Right ventricle myocardium superior (tissue), 1 donor: Measurements from ENCODE around the gene SGMS1. TPM values are rescaled to one million over a fixed set of nuclear protein-coding genes. Genes with fewer than 3 reads are reported as not detected.
A peak's percentile ranks its signal among the peaks of the same experiment; 100 is the strongest.

ENCODE experiments used
- ATAC-seq: fragments of 200-7000 bp; cut with Tn5 transposase; one replicate; pipeline ENCODE4 v1.9.1; 2020; ENCODE audit warnings: mild to moderate bottlenecking; ENCODE audit not compliant: poor library complexity
- DNase-seq: peaks from one replicate; pipeline ENCODE4 v3.0.0-alpha.2; 2020
- intact Hi-C: fragments of 100-400 bp; cut with DNase I; formaldehyde crosslinking; loops from one replicate; pipeline ENCODE4 v1.11.2; 2022
- total RNA-seq: library from RNA; stranded (reverse); fragmentation: NEBNext Ultra II Directional; extraction: Animal tissue kit (Norgen Biotek cat#: 25700); gene quantifications from one replicate; pipeline ENCODE4 v1.2.1, GENCODE V29; 2021
- donor health status: DM: no; HTN: yes; CAD: no; lungs with severe emphysema.

The SGMS1 gene
- total RNA-seq, 1 donor from 2014 or later, result 18.3 TPM

DNA sequence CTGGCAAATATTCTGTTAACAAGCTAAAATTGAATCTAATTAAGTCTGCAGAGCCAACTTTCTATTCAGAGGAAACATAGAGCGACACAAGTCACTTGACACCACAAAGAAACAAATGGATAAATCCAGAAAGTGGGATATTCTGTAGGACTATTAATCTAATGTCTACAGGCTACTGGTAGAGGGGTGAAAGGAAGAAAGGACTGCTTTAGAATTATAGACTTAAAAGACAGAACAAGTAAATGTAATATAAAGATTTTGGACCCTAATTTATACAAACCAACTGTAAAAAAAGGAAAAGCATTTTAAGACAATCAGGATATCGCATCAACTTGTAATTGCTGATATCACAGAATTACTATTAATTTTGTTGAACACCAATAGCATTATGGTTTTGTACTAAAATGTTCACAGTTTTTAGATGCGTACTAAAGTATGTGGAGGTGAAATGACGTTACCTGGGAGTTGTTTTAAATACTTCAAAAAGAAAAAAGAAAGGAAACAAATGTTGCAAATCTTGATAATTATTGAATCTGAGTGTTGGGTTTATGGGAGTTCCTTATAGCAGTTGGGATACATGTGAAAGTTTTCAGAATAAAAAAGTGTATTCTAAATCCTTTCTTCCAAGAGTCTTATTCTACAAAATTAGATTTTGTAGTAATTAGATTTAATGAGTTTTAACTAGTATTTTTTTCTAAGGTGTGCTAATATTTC lies 298.9 kb downstream of the SGMS1 start:
- intact Hi-C loops, result no loop called here
- ATAC-seq (no peak), DNase-seq (no peak)

DNA sequence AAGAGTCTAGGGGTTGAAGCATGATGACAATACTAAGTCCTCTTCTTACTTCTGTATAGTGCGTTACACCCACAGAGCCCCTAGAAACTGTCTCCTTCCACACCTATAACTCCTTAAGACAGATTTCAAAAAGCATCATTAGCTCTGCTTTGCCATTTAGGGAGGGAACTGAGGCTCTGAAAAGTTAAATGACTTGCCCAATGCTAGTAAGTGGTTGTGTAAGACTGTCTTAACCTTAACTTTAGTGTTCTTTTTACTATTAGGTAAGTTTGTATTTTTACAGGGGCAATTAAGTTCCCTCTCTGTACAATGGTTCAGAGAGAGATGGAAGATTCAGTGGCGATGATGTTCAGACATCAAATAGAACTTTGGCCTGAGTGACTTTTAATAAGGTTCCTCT lies 299.7 kb downstream of the SGMS1 start:
- intact Hi-C loops, result no loop called here
- no peak for DNase-seq
- ATAC-seq, result no peak

DNA sequence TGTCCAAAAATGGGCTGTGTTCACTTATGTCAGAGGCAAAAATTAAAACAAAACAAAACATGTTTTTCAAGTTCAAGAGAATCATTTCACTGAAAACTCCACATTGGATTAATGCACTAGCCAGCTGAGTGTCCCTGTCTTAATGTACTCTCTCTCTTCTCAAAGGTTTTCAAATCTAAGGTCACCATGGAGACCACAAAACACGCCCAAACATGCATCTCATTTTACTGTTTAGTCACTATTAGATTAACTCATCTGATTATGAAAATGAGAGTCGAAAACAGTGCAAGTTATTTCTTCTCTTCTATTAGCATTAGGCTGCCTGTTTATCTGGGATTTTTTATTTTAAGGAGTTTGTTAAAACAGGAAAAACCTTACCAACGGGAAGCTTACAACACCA lies 301.7 kb downstream of the SGMS1 start:
- DNase-seq (no peak), ATAC-seq (no peak)
- intact Hi-C loops, result no loop called here

DNA sequence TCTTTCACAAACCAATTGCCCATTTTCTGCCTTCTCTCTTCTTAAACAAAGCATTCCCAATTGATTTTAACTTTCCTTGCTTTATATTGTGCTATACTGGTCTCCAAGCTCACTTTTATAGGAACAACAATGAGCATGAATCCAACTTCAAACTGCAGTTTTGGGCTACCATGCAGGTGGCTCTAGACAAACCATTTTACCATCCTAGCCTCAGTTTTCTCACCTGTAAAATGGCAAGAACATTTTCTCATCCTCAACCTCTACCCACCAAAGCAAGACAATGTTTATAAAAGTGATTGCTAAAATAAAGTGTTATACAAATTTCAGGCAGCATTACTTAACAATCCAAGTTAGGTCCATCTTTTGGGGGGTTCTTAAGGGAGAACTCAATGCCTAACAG lies 305.6 kb downstream of the SGMS1 start:
- ATAC-seq, result no peak
- intact Hi-C loops, result no loop called here
- DNase-seq, result no peak

DNA sequence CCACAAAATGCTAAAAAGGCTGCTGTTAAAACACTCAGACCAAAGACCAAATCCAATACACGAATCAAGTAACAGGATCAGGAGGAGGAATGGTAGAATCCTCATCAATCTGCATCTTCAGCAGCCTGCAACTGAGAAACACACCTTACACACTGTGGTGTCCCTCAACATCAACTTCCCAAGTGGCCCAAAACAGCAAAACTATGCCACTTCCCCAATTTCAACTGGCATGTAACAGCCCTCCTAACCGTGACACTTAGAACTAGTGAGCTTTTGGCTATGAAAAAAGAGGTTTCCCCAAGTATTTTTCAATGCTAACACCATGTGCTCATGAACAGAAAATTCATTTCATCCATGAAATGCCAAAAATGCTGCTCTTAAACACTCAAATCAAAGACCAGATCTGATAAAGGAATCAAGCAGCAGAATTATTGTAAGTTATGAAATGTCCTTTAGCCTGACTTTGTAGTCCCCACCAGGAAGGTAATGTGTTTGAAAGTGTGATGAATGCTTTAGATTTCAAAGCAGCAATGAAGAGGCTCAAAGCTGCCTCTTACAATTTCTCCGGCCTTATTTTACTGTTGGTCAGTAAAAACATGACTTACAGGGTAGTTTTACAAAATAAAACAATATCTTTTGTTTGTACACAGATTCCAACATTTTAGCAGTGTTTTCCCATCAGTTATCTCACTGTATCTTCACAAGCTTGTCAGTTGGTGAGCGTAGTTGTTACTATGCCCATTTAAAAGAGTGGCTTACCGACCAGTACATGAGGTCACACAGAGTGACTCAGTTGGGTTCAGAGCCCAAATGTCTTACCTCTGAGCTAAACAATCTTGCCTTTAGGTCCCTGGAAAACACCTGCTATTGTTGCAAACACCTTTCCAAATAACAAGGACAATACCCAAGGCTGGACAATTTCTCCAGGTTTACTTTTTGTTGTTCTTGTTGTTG lies 306.8 kb downstream of the SGMS1 start:
- ATAC-seq (no peak), DNase-seq (no peak)
- intact Hi-C loops, result no loop called here

DNA sequence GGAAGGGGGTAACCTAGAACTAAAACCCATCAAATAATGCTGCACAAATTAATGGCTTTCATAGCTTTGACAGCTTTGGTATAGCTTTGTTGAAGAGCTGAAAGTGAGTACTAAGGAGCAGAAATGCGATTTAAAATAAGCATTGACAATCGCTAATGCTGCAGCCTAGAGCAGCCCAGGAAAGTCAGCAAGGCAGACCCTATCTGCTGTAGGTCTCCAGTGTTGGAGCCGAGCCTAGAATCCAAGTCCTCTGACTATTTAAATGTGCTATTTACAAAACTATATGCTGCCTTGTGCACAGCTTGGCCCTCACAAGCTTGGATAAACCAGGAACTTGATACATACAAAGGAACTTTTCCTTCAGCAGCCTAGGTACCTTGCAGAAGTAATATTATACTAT lies 307.6 kb downstream of the SGMS1 start:
- ATAC-seq, result peak; percentile 67
- intact Hi-C loops, result no loop called here
- no peak for DNase-seq

DNA sequence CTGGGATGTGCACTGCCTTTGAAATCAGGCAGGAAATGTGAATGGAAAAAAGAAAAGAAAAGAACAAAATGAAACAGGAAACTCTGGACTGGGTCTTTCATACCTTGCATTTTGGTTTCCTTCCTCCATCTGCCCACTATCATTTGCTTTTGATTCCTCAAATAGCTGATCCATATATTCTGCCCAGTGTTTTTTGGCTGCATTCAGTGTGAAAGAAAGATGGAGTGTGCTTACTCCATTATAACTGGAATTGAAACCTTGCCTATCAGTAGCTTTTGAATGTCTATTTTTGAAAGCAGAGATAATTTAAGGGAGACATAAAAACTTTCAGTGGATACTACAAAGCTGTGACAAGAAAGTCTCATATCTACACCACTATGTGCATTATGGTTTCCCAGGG lies 308.3 kb downstream of the SGMS1 start:
- intact Hi-C loops, result no loop called here
- DNase-seq (no peak), ATAC-seq (peak; percentile 47)

DNA sequence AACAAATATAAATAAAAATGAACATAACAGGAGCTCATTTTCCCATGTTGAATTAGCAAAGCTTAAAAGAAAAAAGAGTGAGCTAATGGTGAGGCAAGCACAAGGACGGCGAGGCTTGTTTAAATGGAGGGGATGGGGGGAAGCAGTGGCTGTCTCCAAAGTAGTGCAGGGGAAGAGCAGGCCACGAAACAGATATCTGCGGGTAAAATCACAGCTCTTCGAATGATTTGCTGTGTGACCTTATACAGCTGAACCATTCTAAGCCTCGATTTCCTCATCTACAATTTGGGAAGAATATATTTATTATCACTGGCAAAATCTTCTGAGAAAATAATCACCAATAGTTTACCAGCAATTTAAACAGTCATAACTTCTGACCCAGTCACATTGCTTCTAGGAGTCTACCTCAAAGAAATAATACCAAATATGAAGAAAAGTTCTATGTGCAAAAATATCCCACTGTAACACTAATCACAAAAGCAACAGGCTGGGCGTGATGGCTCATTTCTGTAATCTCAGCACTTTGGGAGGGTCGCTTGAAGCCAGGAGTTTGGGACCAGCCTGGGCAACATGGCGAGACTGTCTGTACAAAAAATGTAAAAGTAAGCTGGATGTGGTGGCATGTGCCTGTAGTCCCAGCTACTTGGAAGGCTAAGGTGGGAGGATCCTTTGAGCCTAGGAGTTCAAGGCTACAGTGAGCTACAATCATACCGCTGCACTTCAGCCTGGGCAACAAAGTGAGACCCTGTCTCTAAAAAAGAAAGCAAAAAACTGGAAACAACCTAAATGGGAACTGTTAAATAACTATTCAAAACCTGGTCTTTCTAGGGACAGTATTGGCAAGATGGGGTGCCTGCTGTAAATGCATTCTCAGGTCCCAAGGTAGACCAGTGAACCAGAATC lies 309.3 kb downstream of the SGMS1 start:
- no peak for ATAC-seq
- intact Hi-C loops, result no loop called here
- DNase-seq, result no peak

DNA sequence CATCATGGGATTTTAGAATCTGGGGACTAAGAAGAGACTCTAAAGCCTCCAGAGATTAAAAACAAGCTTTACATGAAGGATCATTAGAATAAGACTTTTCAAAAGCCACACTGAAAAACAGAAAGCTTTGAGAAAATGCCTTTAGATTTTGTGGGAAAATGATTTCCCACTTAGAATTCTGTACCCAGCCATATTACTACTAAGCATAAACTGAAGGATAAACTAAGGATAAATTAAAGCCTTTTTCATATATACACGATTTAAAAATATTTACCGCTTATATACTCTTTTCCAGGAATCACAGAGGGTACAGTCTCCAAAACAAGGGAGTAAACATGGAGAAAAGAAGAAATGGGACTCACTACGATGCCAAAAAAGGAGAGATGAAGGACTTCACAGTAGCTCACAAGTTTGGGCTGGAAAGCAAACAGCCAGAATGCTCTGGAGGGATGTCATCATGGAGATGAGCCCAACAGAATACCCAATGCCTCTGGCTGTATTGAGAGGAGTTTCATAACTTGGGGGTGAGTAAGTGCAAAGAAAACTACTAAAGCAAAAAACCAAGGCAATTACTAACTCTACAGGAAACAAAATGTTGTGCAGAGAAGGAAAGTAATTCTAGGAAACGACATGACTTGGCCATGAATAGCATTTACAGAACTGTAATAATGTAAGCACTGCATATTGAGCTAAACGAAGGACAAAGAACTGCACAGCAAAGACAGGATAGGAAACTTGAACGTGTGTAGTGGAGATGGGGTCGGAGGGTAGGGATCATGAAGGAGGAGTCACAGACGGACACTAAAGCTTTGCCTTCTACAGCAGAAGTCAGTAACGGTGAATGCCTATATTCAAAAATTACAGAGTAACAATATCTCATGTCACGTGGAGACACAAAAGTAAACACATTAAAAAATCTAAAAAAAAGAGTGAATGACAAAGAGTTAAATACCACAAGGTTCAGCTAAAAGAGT lies 311.0 kb downstream of the SGMS1 start:
- ATAC-seq (no peak), DNase-seq (no peak)
- intact Hi-C loops, result no loop called here

DNA sequence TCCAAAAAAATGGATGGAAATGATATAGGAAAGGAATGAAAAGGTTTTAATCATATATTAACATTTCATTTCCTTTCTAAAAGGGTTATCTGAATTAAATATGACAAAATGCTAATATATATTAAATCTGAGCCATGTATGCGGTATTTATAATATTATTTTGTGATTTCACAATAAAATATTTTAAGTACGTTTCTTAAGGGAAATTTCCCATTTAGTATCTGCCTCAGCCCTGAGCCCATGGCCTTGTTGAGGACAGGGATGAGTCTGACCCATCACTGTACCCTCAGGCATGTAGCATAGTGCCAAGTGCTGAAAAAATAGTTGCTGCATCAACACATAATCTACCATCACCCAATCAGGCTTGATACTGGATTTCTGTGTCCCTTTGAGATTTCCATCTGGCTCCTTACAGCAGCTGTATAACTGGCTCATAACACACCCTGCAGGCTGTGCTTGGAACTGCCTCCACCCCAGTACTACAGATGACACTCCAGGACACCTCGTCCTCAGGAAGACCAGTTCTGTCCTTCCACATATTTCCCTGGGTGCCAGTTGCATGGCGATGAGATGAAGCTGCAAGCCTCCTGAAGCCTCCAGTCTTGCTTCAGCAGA lies 313.1 kb downstream of the SGMS1 start:
- no peak for ATAC-seq
- DNase-seq, result no peak
- intact Hi-C loops, result no loop called here

DNA sequence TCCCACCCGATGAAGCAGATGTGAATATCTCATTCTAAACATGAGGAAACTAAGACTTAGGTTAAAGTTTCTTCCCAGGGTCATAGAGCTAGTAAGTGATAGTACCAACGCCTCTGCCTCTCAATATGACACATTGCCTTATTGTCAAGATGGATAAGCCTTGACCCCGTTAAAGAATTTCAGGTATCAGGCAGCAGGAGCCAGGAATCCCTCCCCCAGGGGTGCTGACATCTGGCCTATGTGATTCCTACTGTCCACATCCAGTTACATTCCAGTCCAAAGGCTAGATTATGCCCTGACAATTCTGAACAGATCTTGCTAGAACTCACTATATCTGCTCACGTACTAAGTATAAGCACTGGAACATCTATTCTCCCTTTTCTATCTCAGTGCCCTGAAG lies 314.4 kb downstream of the SGMS1 start:
- DNase-seq, result no peak
- intact Hi-C loops, result no loop called here
- ATAC-seq, result no peak

DNA sequence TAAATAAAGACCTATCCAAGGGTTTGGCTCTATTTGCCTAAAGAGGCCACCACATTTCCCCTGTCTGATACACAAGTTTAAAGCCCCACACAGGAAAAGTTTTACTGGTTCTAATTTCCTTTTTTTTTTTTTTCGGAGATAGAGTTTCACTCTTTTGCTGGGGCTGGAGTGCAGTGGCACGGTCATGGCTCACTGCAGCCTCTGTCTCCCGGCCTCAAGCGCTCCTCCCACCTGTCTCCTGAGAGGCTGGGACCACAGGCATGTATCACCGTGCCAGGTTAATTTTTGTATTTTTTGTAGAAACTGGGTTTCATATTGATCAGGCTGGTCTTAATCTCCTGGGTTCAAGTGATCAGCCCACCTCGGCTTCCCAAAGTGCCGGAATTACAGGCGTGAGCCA lies 319.1 kb downstream of the SGMS1 start:
- intact Hi-C loops, result no loop called here
- DNase-seq (no peak), ATAC-seq (no peak)

DNA sequence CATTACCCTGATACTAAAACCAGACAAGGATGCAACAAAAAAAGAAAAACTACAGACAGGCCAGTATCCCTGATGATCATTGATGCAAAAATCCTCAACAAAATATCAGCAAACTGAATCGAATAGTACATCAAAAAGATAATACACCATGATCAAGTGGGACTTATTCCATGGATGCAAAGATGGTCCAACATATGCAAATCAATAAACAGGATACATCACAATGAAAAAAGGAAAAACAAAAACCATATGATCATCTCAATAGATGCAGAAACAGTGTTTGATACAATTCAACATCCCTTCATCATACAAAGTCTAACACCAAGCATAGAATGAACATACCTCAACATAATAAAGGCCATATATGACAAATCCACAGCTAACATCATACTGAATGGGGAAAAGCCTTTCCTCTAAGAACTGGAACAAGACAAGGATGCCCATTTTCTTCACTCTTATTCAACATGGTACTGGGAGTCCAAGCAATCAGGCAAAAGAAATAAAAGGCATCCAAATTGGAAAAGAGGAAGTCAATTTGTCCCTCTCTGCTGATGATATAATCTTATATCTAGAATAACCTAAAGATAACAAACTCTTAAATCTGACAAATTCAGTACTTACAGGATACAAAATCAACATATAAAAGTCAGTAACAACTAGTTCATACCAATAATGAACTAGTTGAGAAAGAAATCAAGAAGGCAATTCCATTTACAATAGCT lies 323.6 kb downstream of the SGMS1 start:
- ATAC-seq (no peak), DNase-seq (no peak)
- intact Hi-C loops, result loop anchor here (10.0 kb wide), 1 partner anchor 125 kb away; no protein-coding TSS in a partner anchor

DNA sequence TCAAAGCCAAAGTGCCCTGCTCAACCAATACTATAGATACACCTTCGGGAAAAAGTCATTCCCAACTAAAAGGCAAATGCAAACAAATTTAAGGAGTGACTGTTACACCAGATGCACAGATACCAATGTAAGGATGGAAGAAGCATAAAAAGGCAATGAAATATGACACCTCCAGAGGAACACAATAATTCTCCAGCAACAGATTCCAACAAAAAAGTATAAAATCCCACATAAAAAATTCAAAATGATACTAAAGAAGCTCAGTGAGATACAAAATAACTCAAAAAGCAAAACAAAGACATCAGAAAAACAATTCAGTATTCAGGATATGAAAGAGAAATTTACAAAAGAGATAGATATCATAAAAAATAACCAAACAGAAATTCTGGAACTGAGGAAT lies 328.4 kb downstream of the SGMS1 start:
- intact Hi-C loops, result loop anchor here (10.0 kb wide), 1 partner anchor 129 kb away; no protein-coding TSS in a partner anchor
- DNase-seq (no peak), ATAC-seq (no peak)

DNA sequence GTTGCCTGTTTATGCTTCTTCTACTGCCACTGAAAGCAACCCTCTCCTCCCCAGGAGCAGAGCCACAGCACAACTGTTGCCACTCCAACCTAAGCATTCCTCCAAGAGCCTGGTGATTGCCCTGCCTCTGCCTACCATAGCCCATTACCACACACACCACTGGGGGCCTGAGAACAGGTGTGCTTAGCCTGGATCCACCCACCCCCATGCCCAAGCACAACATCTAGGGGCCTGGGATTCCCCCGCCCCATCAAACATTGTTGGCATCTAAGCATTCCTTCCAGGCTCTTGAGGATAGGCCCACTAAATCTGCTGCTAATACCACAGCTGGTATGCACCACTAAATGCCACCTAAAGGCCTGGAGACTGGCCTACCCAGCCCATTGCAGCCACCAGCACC lies 329.2 kb downstream of the SGMS1 start:
- ATAC-seq, result no peak
- intact Hi-C loops, result loop anchor here (10.0 kb wide), 1 partner anchor 130 kb away; no protein-coding TSS in a partner anchor
- DNase-seq, result no peak

DNA sequence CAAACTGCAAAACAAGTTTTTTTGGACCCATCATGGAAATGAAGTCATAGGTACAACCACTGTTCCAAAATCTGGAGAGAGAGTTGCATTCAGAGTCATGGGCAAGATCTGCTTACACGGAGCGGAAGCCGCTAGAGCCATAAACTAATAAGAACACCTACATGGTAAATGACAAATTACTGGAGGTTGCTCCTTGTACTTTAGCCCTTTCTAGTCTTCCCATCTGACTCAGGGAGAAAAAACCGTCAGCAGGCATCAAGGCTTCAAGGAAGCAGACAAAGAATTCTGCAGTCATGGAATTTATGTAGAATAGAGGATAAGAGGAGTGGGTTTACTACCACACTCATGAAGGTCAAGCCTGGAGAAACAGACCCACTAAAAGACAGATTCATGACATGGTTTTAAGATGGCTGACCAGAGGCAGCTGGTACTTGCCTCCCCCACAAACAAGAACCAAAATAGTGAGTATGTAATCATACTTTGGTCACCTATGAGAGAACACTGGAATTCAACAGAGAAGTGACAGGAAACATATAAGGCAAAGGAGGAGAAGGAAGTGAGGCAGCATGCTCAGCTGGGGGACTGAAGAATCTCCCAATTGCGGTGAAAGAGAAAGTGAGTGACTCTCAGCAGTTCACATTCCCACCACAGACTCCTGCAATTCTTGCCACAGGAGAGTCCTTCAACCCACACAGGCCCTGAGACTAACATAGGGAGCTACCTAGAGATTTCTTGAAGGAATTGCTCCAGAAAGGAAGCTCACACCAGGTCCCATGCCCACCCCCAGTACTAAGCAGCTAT lies 330.0 kb downstream of the SGMS1 start:
- ATAC-seq, result no peak

More for the DNA sequence above, 330.0 kb downstream of the SGMS1 start:
- intact Hi-C loops, result loop anchor here (10.0 kb wide), 1 partner anchor 131 kb away; no protein-coding TSS in a partner anchor
- no peak for DNase-seq
